ENCODE data around the gene NINJ1.

- no peak for TF ChIP-seq CTCF (conservative IDR thresholded peaks at IDR 0.05 in 1 of 2, IDR thresholded peaks at IDR 0.05 in 1 of 2; ENCODE audit: low read depth in 1 of 2, low read length in 2 of 2)
- no peak for TF ChIP-seq EZH2 (IDR thresholded peaks at IDR 0.05; ENCODE audit: low read length, missing control alignments)
Observed at GRCh38 chr9:93081081-93081529, 52.9 kb downstream of the NINJ1 start.
